Keratinocyte (primary cell): ENCODE data around the gene SLC25A10.

Source experiments
- CTCF ChIP-seq, 3 experiments: IDR thresholded peaks in 1 of 3; conservative IDR thresholded peaks in 1 of 3; optimal IDR thresholded peaks in 1 of 3; 2 replicates in 2 of 3; 3 replicates in 1 of 3; pipeline versions ENCODE3 to v1.5.1; 2011; ENCODE audit warnings: low read length in 3 of 3, mild to moderate bottlenecking in 3 of 3, moderate library complexity in 2 of 3, control low read depth in 1 of 3, inconsistent platforms in 1 of 3; ENCODE audit not compliant: insufficient read depth in 2 of 3; ENCODE audit errors: extremely low read depth in 1 of 3
- EZH2 ChIP-seq: IDR thresholded peaks from one replicate; pipeline ENCODE4 v1.6.1; 2012; ENCODE audit warnings: inconsistent platforms, mild to moderate bottlenecking, low read length, moderate library complexity

- no peak for TF ChIP-seq CTCF (optimal IDR thresholded peaks at IDR 0.05 in 1 of 3, IDR thresholded peaks at IDR 0.05 in 1 of 3, conservative IDR thresholded peaks at IDR 0.05 in 1 of 3; ENCODE audit: extremely low read depth in 1 of 3, insufficient read depth in 2 of 3, low read length in 3 of 3)
- no peak for TF ChIP-seq EZH2
Observed at GRCh38 chr17:81707725-81708646, 4.1 kb upstream of the SLC25A10 start.
